Right lobe of liver (tissue), 4 donors: ENCODE data around the gene ZSCAN31.

Experiments used
- CTCF ChIP-seq, 4 donors: fragments of 200-600 bp in 3 of 4; fragments of 450-650 bp in 1 of 4; IDR thresholded peaks; one replicate each; pipeline versions ENCODE4 v1.5.1 to v1.8.0; 2016 to 2022; ENCODE audit warnings: antibody characterized with exemption in 4 of 4, mild to moderate bottlenecking in 2 of 4
- POLR2A ChIP-seq: fragments of 450-650 bp; IDR thresholded peaks from one replicate; pipeline ENCODE4 v1.6.1; 2017; ENCODE audit warnings: antibody characterized with exemption, mild to moderate bottlenecking
- donor health status: DM: no; HTN: no; CAD: no.
- donor health status: DM: no; HTN: no; CAD: no.
- donor health status: DM: no; HTN: yes; CAD: no.

- TF ChIP-seq POLR2A (no peak), CTCF (IDR thresholded peaks at IDR 0.05) (no peak)
Measured at GRCh38 chr6:28333599-28334018, 2.3 kb downstream of the ZSCAN31 start.
